Osteoblast (primary cell): ENCODE results near the gene TOM1L2. TPM values are rescaled to one million over a fixed set of nuclear protein-coding genes. Genes with fewer than 3 reads are reported as not detected.
A peak's percentile ranks its signal among the peaks of the same experiment; 100 is the strongest.
"Not testable (repeated sequence)": the region's sequence is repeated elsewhere in the genome, so short reads cannot be mapped to it uniquely, and the experiment has no call there.

ENCODE experiments used
- DNase-seq: peaks from one replicate; pipeline ENCODE4 v3.0.0; 2011; ENCODE audit warnings: low spot score, mixed read lengths; ENCODE audit not compliant: insufficient read length; ENCODE audit errors: missing footprints
- H2AFZ ChIP-seq: 2 replicates; pipeline ENCODE4 v1.6.0; 2011; ENCODE audit warnings: mild to moderate bottlenecking, low read length
- H3K27ac ChIP-seq: 2 replicates; pipeline ENCODE4 v1.5.1; 2011; ENCODE audit warnings: mild to moderate bottlenecking, low read depth, low read length, moderate library complexity
- H3K27me3 ChIP-seq: 2 replicates; pipeline ENCODE4 v1.6.0; 2012; ENCODE audit warnings: mild to moderate bottlenecking, control low read depth, inconsistent platforms, low read length, moderate library complexity; ENCODE audit not compliant: insufficient read depth
- H3K36me3 ChIP-seq: 2 replicates; pipeline ENCODE4 v1.5.1; 2011; ENCODE audit warnings: mild to moderate bottlenecking, low read length, control low read depth, moderate library complexity; ENCODE audit not compliant: insufficient read depth
- H3K4me1 ChIP-seq: 2 replicates; pipeline ENCODE4 v1.5.1; 2011; ENCODE audit warnings: mild to moderate bottlenecking, low read length, control low read depth, moderate library complexity; ENCODE audit not compliant: insufficient read depth
- H3K4me2 ChIP-seq: 2 replicates; pipeline ENCODE4 v1.6.0; 2011; ENCODE audit warnings: mild to moderate bottlenecking, low read length; ENCODE audit not compliant: insufficient read depth
- H3K4me3 ChIP-seq: fragments of 200-600 bp; sonication (generic); 3 replicates; pipeline ENCODE4 v1.5.1; 2012; ENCODE audit warnings: mild to moderate bottlenecking, low read length, inconsistent platforms; ENCODE audit not compliant: insufficient read depth
- H3K79me2 ChIP-seq: 2 replicates; pipeline ENCODE4 v1.6.0; 2012; ENCODE audit warnings: mild to moderate bottlenecking, low read length, control low read depth, inconsistent platforms; ENCODE audit not compliant: insufficient read depth
- H3K9me3 ChIP-seq: 2 replicates; pipeline ENCODE4 v1.5.1; 2011; ENCODE audit warnings: low read depth, low read length, control low read depth
- H4K20me1 ChIP-seq: 2 replicates; pipeline ENCODE4 v1.6.0; 2012; ENCODE audit warnings: mild to moderate bottlenecking, low read length, control low read depth; ENCODE audit not compliant: insufficient read depth
- CTCF ChIP-seq: IDR thresholded peaks from 2 replicates; pipeline ENCODE4 v1.5.1; 2011; ENCODE audit warnings: mild to moderate bottlenecking, low read depth, low read length, moderate library complexity; ENCODE audit errors: extremely low read depth
- total RNA-seq: library from RNA; depleted of rRNA; stranded (reverse); fragments of >200 nt; gene quantifications from 2 replicates; pipeline ENCODE4 v1.2.3, GENCODE V29; 2012

The TOM1L2 gene
- total RNA-seq, 1 donor: 38.7 TPM

DNA sequence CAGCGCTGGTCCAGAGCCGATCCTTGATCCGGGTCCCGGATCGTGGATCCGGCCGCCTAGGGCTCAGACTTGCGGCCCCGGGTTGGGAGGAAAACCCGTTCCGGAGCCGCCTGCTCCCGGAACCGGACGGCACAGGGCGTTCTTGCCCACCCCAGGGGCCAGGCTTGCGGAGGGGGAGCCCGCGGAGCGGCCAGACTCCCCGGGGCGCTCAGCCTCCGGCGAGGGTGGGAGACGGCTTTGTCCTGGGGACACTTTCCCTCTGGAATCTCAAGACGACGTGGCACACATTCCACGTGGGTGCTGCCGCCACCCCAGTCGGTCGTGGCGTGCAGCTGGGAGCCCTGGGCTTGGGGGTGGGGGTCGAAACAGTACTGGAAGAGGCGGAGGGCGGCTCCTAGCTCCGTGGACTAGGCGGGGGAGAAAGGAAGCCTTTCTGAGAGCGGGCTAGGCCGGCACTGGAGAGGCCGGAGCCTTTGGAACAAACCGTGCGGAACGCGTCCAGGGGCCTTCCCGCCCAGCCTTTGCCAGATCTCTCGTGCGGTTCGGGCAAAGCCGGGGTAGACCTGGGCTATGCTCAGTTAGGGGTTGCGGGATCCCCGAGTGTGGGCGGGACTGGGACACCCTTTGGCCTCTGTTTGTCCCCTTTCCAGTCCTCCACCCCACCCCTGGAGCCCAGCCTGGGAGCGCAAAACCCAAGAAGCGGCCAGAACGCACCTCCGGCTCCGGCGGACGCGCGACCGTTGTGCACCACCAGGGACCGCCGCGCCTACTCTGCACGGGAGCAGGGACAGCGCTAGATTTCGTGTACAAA lies 161.9 kb downstream of the TOM1L2 start:
- Histone ChIP-seq H2AFZ (no peak overlapping the region), H3K9me3 (no peaks in the 10 kb centered on the region), H3K27me3 (no peaks in the 10 kb centered on the region), H3K36me3 (peaks cover 27% of the 10 kb centered on the region), H3K4me2 (no peak overlapping the region), H3K27ac (no peak overlapping the region), H3K4me1 (no peaks in the 10 kb centered on the region), H4K20me1 (peaks cover 11% of the 10 kb centered on the region), H3K4me3 (no peak overlapping the region), H3K79me2 (no peaks in the 10 kb centered on the region)
- no peak for TF ChIP-seq CTCF
- DNase-seq: peak; percentile 96

DNA sequence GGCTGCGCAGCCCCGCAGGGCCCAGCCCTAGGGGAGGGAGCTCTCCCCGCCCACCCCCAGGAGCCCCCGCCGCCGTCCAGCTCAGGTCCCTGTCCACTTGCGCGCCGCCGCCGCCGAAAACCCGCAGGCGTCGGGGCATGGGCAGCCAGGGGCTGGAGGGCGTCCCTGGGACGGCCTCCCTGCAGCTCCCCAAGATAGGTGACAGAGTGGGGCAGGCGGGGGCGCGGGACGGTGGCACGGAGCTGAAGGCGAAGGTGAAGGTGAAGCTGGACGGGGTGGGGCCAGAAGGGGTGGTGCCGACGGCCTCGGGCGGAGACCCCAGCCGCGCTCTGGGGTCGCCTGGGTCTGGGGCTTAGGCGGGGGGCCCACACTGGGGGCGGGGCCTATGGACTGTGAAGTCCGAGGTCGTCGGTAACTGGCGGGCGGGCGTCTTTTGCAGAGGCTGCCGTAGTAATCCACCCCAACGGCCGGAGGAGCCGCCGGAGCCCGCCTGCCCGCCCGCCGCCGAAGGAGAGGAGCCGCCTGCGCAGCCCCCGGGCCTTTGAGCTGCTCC lies 162.6 kb downstream of the TOM1L2 start:
- Histone ChIP-seq H3K4me1 (no peaks in the 10 kb centered on the region), H3K27me3 (no peaks in the 10 kb centered on the region), H3K9me3 (no peaks in the 10 kb centered on the region), H3K4me2 (no peak overlapping the region), H3K79me2 (no peaks in the 10 kb centered on the region), H3K27ac (no peak overlapping the region), H2AFZ (no peak overlapping the region), H4K20me1 (peaks cover 11% of the 10 kb centered on the region), H3K36me3 (peaks cover 30% of the 10 kb centered on the region), H3K4me3 (no peak overlapping the region)
- no peak for DNase-seq
- TF ChIP-seq CTCF: no peak

- H3K4me1 ChIP-seq: no peaks in the 10 kb centered on the region
- H3K27ac ChIP-seq: no peak overlapping the region
- TF ChIP-seq CTCF: no peak
- H3K79me2 ChIP-seq: no peaks in the 10 kb centered on the region
- DNase-seq: peak; percentile 95
- H3K36me3 ChIP-seq: peaks cover 38% of the 10 kb centered on the region
- no peak overlapping the region for H3K4me3 ChIP-seq
- H3K9me3 ChIP-seq: no peaks in the 10 kb centered on the region
- H3K4me2 ChIP-seq: no peak overlapping the region
- no peak overlapping the region for H2AFZ ChIP-seq
- no peaks in the 10 kb centered on the region for H3K27me3 ChIP-seq
- H4K20me1 ChIP-seq: peaks cover 14% of the 10 kb centered on the region
Observed at GRCh38 chr17:17808706-17809432, 163.3 kb downstream of the TOM1L2 start.

DNA sequence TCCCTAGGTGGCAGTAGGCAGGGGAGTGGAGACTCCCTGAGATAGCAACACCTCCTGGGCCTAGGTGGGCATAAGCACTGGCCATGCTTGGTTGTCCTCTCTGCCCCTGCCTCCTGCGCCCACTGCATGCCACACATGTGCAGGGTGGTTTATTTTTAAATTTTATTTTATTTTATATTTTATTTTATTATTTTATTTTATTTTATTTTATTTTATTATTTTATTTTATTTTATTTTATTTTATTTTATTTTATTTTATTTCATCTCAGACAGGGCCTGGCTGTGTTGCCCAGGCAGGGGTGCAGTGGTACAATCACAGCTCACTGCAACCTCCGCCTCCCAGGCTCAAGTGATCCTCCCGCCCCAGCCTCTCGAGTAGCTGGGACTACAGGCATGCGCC lies 164.0 kb downstream of the TOM1L2 start:
- peaks cover 41% of the 10 kb centered on the region for H3K36me3 ChIP-seq

More for the DNA sequence above, 164.0 kb downstream of the TOM1L2 start:
- H3K4me2 ChIP-seq, H2AFZ ChIP-seq, DNase-seq, H3K4me1 ChIP-seq, H3K27ac ChIP-seq, H3K79me2 ChIP-seq, H3K9me3 ChIP-seq, H3K4me3 ChIP-seq, H3K27me3 ChIP-seq: not testable (repeated sequence)
- peaks cover 14% of the 10 kb centered on the region for H4K20me1 ChIP-seq
